GM12891 (cell line): Measurements from ENCODE around the gene SIK2.

ENCODE experiments used
- PAX5 ChIP-seq: IDR thresholded peaks from 2 replicates; pipeline ENCODE4 v1.6.1; 2011; ENCODE audit warnings: low read length, moderate library complexity, mild to moderate bottlenecking; ENCODE audit not compliant: insufficient read depth, severe bottlenecking
- POLR2A ChIP-seq: IDR thresholded peaks from 2 replicates; pipeline ENCODE4 v1.6.1; 2011; ENCODE audit warnings: low read depth, low read length, control low read depth
- POLR2AphosphoS5 ChIP-seq: IDR thresholded peaks from 2 replicates; pipeline ENCODE4 v1.6.1; 2011; ENCODE audit warnings: low read depth, low read length, control low read depth
- POU2F2 ChIP-seq: IDR thresholded peaks from 2 replicates; pipeline ENCODE4 v1.6.1; 2011; ENCODE audit warnings: low read depth, mild to moderate bottlenecking, control low read depth, low read length, moderate library complexity
- SPI1 ChIP-seq: IDR thresholded peaks from 2 replicates; pipeline ENCODE4 v1.6.1; 2011; ENCODE audit warnings: low read depth, low read length, control low read depth
- TAF1 ChIP-seq: IDR thresholded peaks from 2 replicates; pipeline ENCODE4 v1.6.1; 2011; ENCODE audit warnings: low read depth, low read length, control low read depth

DNA sequence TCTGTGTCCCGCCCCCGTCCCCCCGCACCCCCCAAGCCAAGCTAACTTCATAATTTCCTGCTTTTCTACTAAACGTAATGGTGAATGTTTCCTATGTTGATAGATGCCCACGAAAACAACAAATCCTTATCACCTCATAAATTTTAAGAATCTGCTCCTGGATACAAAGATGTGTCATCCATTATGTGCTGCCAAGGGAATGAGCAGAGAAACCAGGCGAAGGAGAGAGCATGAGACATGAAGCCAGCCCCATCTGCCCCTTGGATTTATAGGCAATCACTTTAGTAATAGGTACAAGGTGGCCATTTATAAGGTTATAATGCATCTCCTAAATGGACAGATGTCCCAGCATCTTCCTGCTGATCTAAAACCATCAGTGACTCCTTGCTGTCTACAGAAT is 31.5 kb upstream of the SIK2 start:
- TF ChIP-seq POLR2A (no peak), POU2F2 (no peak), POLR2AphosphoS5 (no peak), TAF1 (no peak), SPI1 (no peak), PAX5 (no peak)
